Body of pancreas (tissue), 4 donors: ENCODE data around the gene SYT14. TPM values are rescaled to one million over a fixed set of nuclear protein-coding genes. Genes with fewer than 3 reads are reported as not detected.

ENCODE experiments used
- ATAC-seq: fragments of 150-250 bp; one replicate; pipeline ENCODE4 v1.9.1; 2016
- DNase-seq, 4 donors: peaks; one replicate each; pipeline ENCODE4 v3.0.0-alpha.2; 2019
- H3K27ac ChIP-seq, 4 donors: fragments of 200-600 bp; sonication (generic); 1 replicate in 3 of 4; 2 replicates in 1 of 4; pipeline versions ENCODE4 v1.5.1 to v1.6.1; 2016 to 2019; ENCODE audit warnings: mild to moderate bottlenecking in 1 of 4, mixed read lengths in 1 of 4, moderate library complexity in 1 of 4
- H3K27me3 ChIP-seq, 2 donors: fragments of 200-600 bp; sonication (generic); one replicate each; pipeline ENCODE4 v1.6.0; 2016; ENCODE audit warnings: mild to moderate bottlenecking in 1 of 2
- H3K36me3 ChIP-seq, 2 donors: fragments of 200-600 bp; sonication (generic); replicated peaks in 1 of 2; 2 replicates each; pipeline ENCODE4 v1.5.1; 2016; ENCODE audit warnings: low read depth in 2 of 2; ENCODE audit not compliant: insufficient read depth in 1 of 2
- H3K4me1 ChIP-seq: fragments of 200-600 bp; sonication (generic); one replicate; pipeline ENCODE4 v1.6.0; 2016
- H3K4me3 ChIP-seq, 2 donors: fragments of 200-600 bp; sonication (generic); 1 replicate in 1 of 2; 2 replicates in 1 of 2; pipeline ENCODE4 v1.5.1; 2016 to 2019
- H3K9me3 ChIP-seq, 3 donors: fragments of 200-600 bp; sonication (generic); 1 replicate in 2 of 3; 2 replicates in 1 of 3; pipeline ENCODE4 v1.5.1; 2016
- POLR2A ChIP-seq, 3 donors: fragments of 450-650 bp; IDR thresholded peaks; one replicate each; pipeline ENCODE4 v1.6.1; 2016; ENCODE audit warnings: antibody characterized with exemption in 3 of 3, mild to moderate bottlenecking in 2 of 3
- WGBS, 2 donors: methylation state at CpG; one replicate each; pipeline ENCODE4 v1.1.5; 2017; 5-methylcytosine and 5-hydroxymethylcytosine counted together
- intact Hi-C: fragments of 100-400 bp; cut with DNase I; formaldehyde crosslinking; loops from one replicate; pipeline ENCODE4 v1.15.1; 2023
- total RNA-seq, 2 donors: library from RNA; depleted of rRNA; stranded (reverse); fragments of >200 nt; gene quantifications; one replicate each; pipeline ENCODE4 v1.1.0, GENCODE V29; 2016
- TF ChIP-seq, protein P1 (sequence below), 7 experiments: fragments of 450-650 bp in 4 of 7; fragments of 200-600 bp in 3 of 7; sonication (generic) in 3 of 7; IDR thresholded peaks; one replicate each; pipeline ENCODE4 v1.5.1; 2016 to 2019; ENCODE audit warnings: antibody characterized with exemption in 7 of 7

The SYT14 gene
- total RNA-seq, 2 donors from 2014 or later = 0.78 TPM; not detected in 1

DNA sequence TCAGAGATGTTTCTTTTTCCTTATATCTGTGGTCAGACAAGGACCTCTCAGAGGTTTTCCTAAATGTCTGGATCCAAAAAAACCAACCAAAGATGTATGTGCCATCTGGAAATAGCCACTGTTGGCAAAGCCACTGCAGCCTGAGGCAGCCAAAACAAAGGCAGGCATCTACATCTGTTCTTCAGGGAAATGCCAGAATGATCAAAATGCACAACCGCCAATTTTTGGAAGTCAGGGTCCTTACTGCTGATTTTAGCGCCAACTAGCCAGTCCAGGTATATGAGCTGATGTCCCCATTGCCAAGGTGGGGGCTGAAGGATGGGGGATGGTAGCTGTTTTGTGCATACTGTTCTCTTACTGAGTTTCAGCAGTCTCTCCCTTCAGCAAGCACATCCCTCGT lies 45.9 kb downstream of the SYT14 start:
- Histone ChIP-seq H3K27ac (no peak overlapping the region), H3K9me3 (no peaks in the 10 kb centered on the region), H3K4me3 (no peak overlapping the region), H3K4me1 (no peaks in the 10 kb centered on the region), H3K36me3 (no peaks in the 10 kb centered on the region), H3K27me3 (no peaks in the 10 kb centered on the region)
- TF ChIP-seq POLR2A (IDR thresholded peaks at IDR 0.05) = no peak
- TF ChIP-seq, protein P1, sequence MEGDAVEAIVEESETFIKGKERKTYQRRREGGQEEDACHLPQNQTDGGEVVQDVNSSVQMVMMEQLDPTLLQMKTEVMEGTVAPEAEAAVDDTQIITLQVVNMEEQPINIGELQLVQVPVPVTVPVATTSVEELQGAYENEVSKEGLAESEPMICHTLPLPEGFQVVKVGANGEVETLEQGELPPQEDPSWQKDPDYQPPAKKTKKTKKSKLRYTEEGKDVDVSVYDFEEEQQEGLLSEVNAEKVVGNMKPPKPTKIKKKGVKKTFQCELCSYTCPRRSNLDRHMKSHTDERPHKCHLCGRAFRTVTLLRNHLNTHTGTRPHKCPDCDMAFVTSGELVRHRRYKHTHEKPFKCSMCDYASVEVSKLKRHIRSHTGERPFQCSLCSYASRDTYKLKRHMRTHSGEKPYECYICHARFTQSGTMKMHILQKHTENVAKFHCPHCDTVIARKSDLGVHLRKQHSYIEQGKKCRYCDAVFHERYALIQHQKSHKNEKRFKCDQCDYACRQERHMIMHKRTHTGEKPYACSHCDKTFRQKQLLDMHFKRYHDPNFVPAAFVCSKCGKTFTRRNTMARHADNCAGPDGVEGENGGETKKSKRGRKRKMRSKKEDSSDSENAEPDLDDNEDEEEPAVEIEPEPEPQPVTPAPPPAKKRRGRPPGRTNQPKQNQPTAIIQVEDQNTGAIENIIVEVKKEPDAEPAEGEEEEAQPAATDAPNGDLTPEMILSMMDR (IDR thresholded peaks at IDR 0.05) = no peak
- ATAC-seq (no peak), DNase-seq (no peak)
- intact Hi-C loops = no loop called here
- 65 to 80% methylated on average over 3 of the region's 3 CpGs for WGBS, 2 donors

DNA sequence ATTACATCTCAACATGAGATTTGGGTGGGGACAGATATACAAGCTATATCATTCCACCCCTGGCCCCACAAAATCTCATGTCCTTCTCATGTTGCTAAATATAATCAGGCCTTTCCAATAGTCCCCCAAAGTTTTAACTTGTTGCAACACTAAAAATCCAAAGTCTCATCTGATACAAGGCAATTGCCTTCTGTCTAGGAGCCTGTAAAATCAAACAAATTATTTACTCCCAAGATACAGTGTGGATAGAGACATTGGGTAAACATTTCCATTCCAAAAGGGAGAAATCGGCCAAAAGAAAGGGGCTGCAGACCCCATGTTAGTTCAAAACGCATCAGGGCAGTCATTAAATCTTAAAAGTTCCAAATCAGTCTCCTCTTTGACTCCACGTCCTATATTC lies 47.0 kb downstream of the SYT14 start:
- 51 to 60% methylated on average over 3 of the region's 3 CpGs for WGBS, 2 donors

DNA sequence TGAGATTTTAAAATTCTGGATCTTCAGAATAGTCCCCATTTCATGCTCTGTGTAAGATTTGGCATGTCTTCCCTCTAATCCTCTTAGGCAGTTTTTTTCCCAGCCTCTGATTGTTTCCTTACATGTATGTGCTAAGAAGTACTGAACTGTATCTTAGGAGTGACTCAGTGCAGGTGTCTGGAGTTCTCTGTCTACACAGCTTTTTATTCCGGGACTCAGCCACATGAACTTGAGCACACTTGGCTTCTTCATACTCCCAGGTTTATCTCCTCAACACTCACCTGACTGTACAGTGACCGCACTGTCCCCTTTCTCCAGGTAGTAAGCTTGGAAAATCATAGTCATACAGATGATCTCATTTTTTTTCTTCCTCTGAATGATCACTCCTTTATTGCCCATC lies 50.7 kb downstream of the SYT14 start:
- Histone ChIP-seq H3K4me3 (no peak overlapping the region), H3K27ac (no peak overlapping the region), H3K9me3 (no peaks in the 10 kb centered on the region), H3K36me3 (no peaks in the 10 kb centered on the region), H3K27me3 (no peaks in the 10 kb centered on the region), H3K4me1 (no peaks in the 10 kb centered on the region)
- ATAC-seq (no peak), DNase-seq (no peak)
- intact Hi-C loops = no loop called here
- 60% methylated on average over 2 of the region's 2 CpGs for WGBS, 2 donors
- no peak for TF ChIP-seq POLR2A (IDR thresholded peaks at IDR 0.05)
- TF ChIP-seq, protein P1 (IDR thresholded peaks at IDR 0.05) = no peak

More for the DNA sequence above, 47.0 kb downstream of the SYT14 start:
- ATAC-seq = no peak
- Histone ChIP-seq H3K9me3 (no peaks in the 10 kb centered on the region), H3K36me3 (no peaks in the 10 kb centered on the region), H3K27me3 (no peaks in the 10 kb centered on the region), H3K4me1 (no peaks in the 10 kb centered on the region), H3K4me3 (no peak overlapping the region), H3K27ac (no peak overlapping the region)
- no peak for TF ChIP-seq POLR2A (IDR thresholded peaks at IDR 0.05)
- TF ChIP-seq, protein P1 (IDR thresholded peaks at IDR 0.05) = no peak
- no peak for DNase-seq
- intact Hi-C loops = no loop called here

DNA sequence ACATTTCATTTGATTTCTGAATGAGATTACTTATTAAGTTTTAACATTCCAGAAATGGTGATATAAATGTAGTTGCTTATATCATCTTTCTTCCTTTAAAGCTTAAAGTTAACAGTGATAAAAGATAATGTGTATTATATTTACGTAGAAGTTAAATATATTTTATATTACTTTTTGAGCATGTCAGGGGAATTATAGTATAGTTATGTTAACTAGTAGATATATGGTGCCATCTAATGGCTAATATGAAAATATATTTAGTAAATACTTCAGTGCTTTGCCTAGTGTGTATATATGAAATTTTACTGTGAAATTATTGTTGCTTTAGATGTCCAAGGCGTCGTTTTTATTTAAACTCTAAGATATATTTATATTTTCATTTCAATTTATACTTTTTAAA lies 51.5 kb downstream of the SYT14 start:
- intact Hi-C loops = no loop called here
- Histone ChIP-seq H3K4me1 (no peaks in the 10 kb centered on the region), H3K27me3 (no peaks in the 10 kb centered on the region), H3K9me3 (no peaks in the 10 kb centered on the region), H3K4me3 (no peak overlapping the region), H3K36me3 (no peaks in the 10 kb centered on the region), H3K27ac (no peak overlapping the region)
- DNase-seq (no peak), ATAC-seq (no peak)
- WGBS, 2 donors = 18% methylated on average over 3 of the region's 3 CpGs
- TF ChIP-seq, protein P1 (IDR thresholded peaks at IDR 0.05) = peak in 5 of 7 experiments; percentile 11 to 45 (median 26)
- no peak for TF ChIP-seq POLR2A (IDR thresholded peaks at IDR 0.05)

DNA sequence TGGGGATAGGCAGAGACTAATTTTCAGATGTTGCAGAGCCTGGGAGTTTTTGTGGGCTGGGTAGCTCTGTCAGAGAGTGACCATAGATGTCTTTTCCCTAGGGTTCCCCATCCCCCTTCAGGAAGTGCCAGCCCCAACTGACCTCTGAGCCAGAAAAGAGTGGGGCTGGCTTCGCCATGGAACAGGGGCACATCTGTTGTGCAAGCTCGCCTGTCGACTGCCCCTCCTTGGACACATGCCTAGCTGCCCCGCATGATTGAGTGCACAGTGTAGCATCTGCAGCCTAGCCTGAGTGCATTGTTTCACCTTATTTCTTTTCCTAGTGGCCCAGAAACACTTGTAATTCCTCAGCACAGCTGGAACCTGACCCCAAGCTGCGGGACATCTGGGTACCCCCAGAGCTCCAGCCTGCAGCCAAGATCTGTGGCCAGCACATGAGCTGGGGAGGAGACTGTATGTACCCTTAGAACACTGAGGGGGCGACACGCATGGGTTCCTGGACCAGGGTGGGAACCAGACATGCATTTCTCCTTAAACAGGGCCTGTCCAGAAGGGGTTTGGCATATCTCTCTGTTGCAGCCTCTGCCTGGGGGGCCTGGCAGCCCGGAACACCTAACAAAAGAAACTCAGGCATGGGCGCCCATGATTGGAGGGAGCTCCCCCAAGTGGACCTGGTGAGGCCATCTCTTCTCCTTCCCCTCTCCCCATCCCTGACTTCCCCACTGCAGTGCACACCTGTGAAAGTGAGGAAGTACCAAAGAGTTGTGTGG lies 55.2 kb downstream of the SYT14 start:
- Histone ChIP-seq H3K4me1 (no peaks in the 10 kb centered on the region), H3K4me3 (no peak overlapping the region), H3K9me3 (no peaks in the 10 kb centered on the region), H3K36me3 (no peaks in the 10 kb centered on the region), H3K27ac (no peak overlapping the region), H3K27me3 (no peaks in the 10 kb centered on the region)
- ATAC-seq (no peak), DNase-seq (no peak)
- TF ChIP-seq, protein P1 (IDR thresholded peaks at IDR 0.05) = no peak
- no peak for TF ChIP-seq POLR2A (IDR thresholded peaks at IDR 0.05)
- intact Hi-C loops = loop anchor here (5.0 kb wide), 1 partner anchor 136 kb away; no protein-coding TSS in a partner anchor
- WGBS, 2 donors = 52 to 62% methylated on average over 9 of the region's 9 CpGs
